HEK293T (cell line): Measurements from ENCODE around the gene TMEM207.

ENCODE experiments used
- ARNT ChIP-seq: fragments of 450-650 bp; IDR thresholded peaks from 2 replicates; pipeline ENCODE4 v1.6.1; 2017; ENCODE audit warnings: mild to moderate bottlenecking
- BHLHE40 ChIP-seq: fragments of 450-650 bp; IDR thresholded peaks from 2 replicates; pipeline ENCODE4 v1.6.1; 2016; ENCODE audit warnings: mild to moderate bottlenecking, moderate library complexity, borderline replicate concordance
- CTBP1 ChIP-seq: fragments of 450-650 bp; IDR thresholded peaks from 2 replicates; pipeline ENCODE4 v1.6.1; 2016; ENCODE audit warnings: borderline replicate concordance
- ELF4 ChIP-seq: fragments of 450-650 bp; IDR thresholded peaks from 2 replicates; pipeline ENCODE4 v1.6.1; 2017; ENCODE audit warnings: antibody characterized with exemption
- FOXA1 ChIP-seq: fragments of 450-650 bp; IDR thresholded peaks from 2 replicates; pipeline ENCODE4 v1.6.1; 2016; ENCODE audit warnings: mild to moderate bottlenecking
- FOXK2 ChIP-seq: fragments of 450-650 bp; IDR thresholded peaks from 2 replicates; pipeline ENCODE4 v1.6.1; 2016; ENCODE audit warnings: mild to moderate bottlenecking
- FOXM1 ChIP-seq: fragments of 450-650 bp; IDR thresholded peaks from 2 replicates; pipeline ENCODE4 v1.6.1; 2017; ENCODE audit warnings: mild to moderate bottlenecking, borderline replicate concordance
- LEF1 ChIP-seq: fragments of 450-650 bp; IDR thresholded peaks from 2 replicates; pipeline ENCODE4 v1.6.1; 2017; ENCODE audit warnings: mild to moderate bottlenecking, borderline replicate concordance
- NFRKB ChIP-seq: fragments of 450-650 bp; IDR thresholded peaks from 2 replicates; pipeline ENCODE4 v1.6.1; 2016; ENCODE audit warnings: mild to moderate bottlenecking, moderate library complexity
- SP1 ChIP-seq: fragments of 450-650 bp; IDR thresholded peaks from 2 replicates; pipeline ENCODE4 v1.6.1; 2017
- SUZ12 ChIP-seq: fragments of 450-650 bp; IDR thresholded peaks from 2 replicates; pipeline ENCODE4 v1.6.1; 2016; ENCODE audit warnings: mild to moderate bottlenecking
- ZNF384 ChIP-seq: fragments of 450-650 bp; IDR thresholded peaks from 2 replicates; pipeline ENCODE4 v1.6.1; 2016

- TF ChIP-seq LEF1 (no peak), ARNT (no peak), FOXM1 (no peak), BHLHE40 (no peak), SUZ12 (no peak), ELF4 (no peak), FOXA1 (no peak), NFRKB (no peak), SP1 (no peak), CTBP1 (no peak), FOXK2 (no peak), ZNF384 (no peak)
These were observed 45.7 kb upstream of the TMEM207 start for GRCh38 chr3:190495354-190495753.
